Liver (tissue), 9 donors: ENCODE results near the gene RAPGEF4. TPM values are rescaled to one million over a fixed set of nuclear protein-coding genes. Genes with fewer than 3 reads are reported as not detected.

Experiments used
- DNase-seq: peaks from one replicate; pipeline ENCODE4 v3.0.0-alpha.2; 2017; ENCODE audit warnings: low spot score
- H3K27ac ChIP-seq, 2 donors: one replicate each; pipeline ENCODE4 v1.7.0; 2013; ENCODE audit warnings: inconsistent platforms in 2 of 2, low read length in 2 of 2, control low read depth in 1 of 2, low read depth in 1 of 2, mild to moderate bottlenecking in 1 of 2
- H3K27me3 ChIP-seq, 4 donors: one replicate each; pipeline versions ENCODE4 v1.6.1 to v1.7.0; 2013; ENCODE audit warnings: low read length in 3 of 4, inconsistent platforms in 1 of 4, mild to moderate bottlenecking in 1 of 4, moderate library complexity in 1 of 4; ENCODE audit not compliant: control insufficient read depth in 4 of 4, insufficient read depth in 4 of 4
- H3K36me3 ChIP-seq, 4 donors: one replicate each; pipeline versions ENCODE4 v1.6.1 to v1.7.0; 2013; ENCODE audit warnings: low read length in 3 of 4, mild to moderate bottlenecking in 3 of 4, low read depth in 1 of 4, moderate library complexity in 1 of 4; ENCODE audit not compliant: control insufficient read depth in 4 of 4, insufficient read depth in 3 of 4
- H3K4me1 ChIP-seq, 4 donors: one replicate each; pipeline versions ENCODE4 v1.6.1 to v1.7.0; 2013; ENCODE audit warnings: low read length in 3 of 4, mild to moderate bottlenecking in 3 of 4, moderate library complexity in 1 of 4; ENCODE audit not compliant: control insufficient read depth in 4 of 4, insufficient read depth in 4 of 4
- H3K4me3 ChIP-seq, 3 donors: one replicate each; pipeline versions ENCODE4 v1.6.1 to v1.7.0; 2013; ENCODE audit warnings: low read length in 3 of 3, control low read depth in 1 of 3, low read depth in 1 of 3, mild to moderate bottlenecking in 1 of 3
- H3K9ac ChIP-seq, 2 donors: one replicate each; pipeline ENCODE4 v1.7.0; 2013; ENCODE audit warnings: low read length in 2 of 2, mild to moderate bottlenecking in 2 of 2, moderate library complexity in 2 of 2, control low read depth in 1 of 2, low read depth in 1 of 2
- H3K9me3 ChIP-seq, 4 donors: one replicate each; pipeline versions ENCODE4 v1.6.1 to v1.7.0; 2013; ENCODE audit warnings: low read length in 3 of 4; ENCODE audit not compliant: control insufficient read depth in 4 of 4
- CTCF ChIP-seq: fragments of 150-350 bp; IDR thresholded peaks from 2 replicates; pipeline ENCODE4 v1.5.1; 2017; ENCODE audit warnings: improper control_type of control experiment, low read depth, low read length; ENCODE audit not compliant: missing input control
- EGR1 ChIP-seq, 2 donors: IDR thresholded peaks; 2 replicates each; pipeline ENCODE4 v1.6.1; 2016 to 2018; ENCODE audit warnings: antibody characterized with exemption in 2 of 2, low read depth in 2 of 2
- FOXA1 ChIP-seq: IDR thresholded peaks from 2 replicates; pipeline ENCODE4 v1.6.1; 2016; ENCODE audit warnings: antibody characterized with exemption
- GABPA ChIP-seq, 2 donors: IDR thresholded peaks in 1 of 2; conservative IDR thresholded peaks in 1 of 2; 2 replicates each; pipeline ENCODE4 v1.6.1; 2016; ENCODE audit warnings: antibody characterized with exemption in 2 of 2, mild to moderate bottlenecking in 1 of 2, moderate library complexity in 1 of 2
- HNF4A ChIP-seq, 2 donors: conservative IDR thresholded peaks; 2 replicates each; pipeline ENCODE4 v1.6.1; 2016; ENCODE audit warnings: antibody characterized with exemption in 2 of 2, mild to moderate bottlenecking in 2 of 2
- HNF4G ChIP-seq: IDR thresholded peaks from 2 replicates; pipeline ENCODE4 v1.6.1; 2016; ENCODE audit warnings: antibody characterized with exemption
- MAX ChIP-seq: IDR thresholded peaks from 2 replicates; pipeline ENCODE4 v1.6.1; 2016; ENCODE audit warnings: antibody characterized with exemption
- RAD21 ChIP-seq, 2 donors: IDR thresholded peaks; 2 replicates each; pipeline ENCODE4 v1.6.1; 2016; ENCODE audit warnings: antibody characterized with exemption in 2 of 2, mild to moderate bottlenecking in 2 of 2
- RXRA ChIP-seq, 2 donors: IDR thresholded peaks; 2 replicates each; pipeline ENCODE4 v1.6.1; 2017 to 2018; ENCODE audit warnings: antibody characterized with exemption in 2 of 2, mild to moderate bottlenecking in 1 of 2
- SP1 ChIP-seq: IDR thresholded peaks from 2 replicates; pipeline ENCODE4 v1.6.1; 2018; ENCODE audit warnings: antibody characterized with exemption, mild to moderate bottlenecking
- YY1 ChIP-seq: IDR thresholded peaks from 2 replicates; pipeline ENCODE4 v1.6.1; 2016; ENCODE audit warnings: antibody characterized with exemption, mild to moderate bottlenecking
- ZBTB33 ChIP-seq: IDR thresholded peaks from 2 replicates; pipeline ENCODE4 v1.6.1; 2016; ENCODE audit warnings: antibody characterized with exemption
- WGBS: extraction: QIAGEN DNeasy Blood & Tissue Kit; methylation state at CpG from one replicate; pipeline ENCODE4 v1.1.7; 2013; 5-methylcytosine and 5-hydroxymethylcytosine counted together
- polyA plus RNA-seq, 2 donors: library from polyadenylated mRNA; stranded (reverse) in 1 of 2; unstranded in 1 of 2; fragments of 200-250 nt in 1 of 2; fragments of >200 nt in 1 of 2; fragmentation: Nextera tagmentation in 1 of 2; extraction: Ambion mirVana in 1 of 2; gene quantifications; one replicate each; pipeline versions ENCODE4 v1.2.1 to v1.2.3, GENCODE V29; 2013 to 2015
- total RNA-seq, 2 donors: library from RNA; depleted of rRNA; stranded (reverse); fragments of >200 nt; gene quantifications; one replicate each; pipeline ENCODE4 v1.2.3, GENCODE V29; 2014
- TF ChIP-seq, protein P1 (sequence below): IDR thresholded peaks from 2 replicates; pipeline ENCODE4 v1.6.1; 2016; ENCODE audit warnings: antibody characterized with exemption
- TF ChIP-seq, protein P2 (sequence below): IDR thresholded peaks from 2 replicates; pipeline ENCODE4 v1.6.1; 2016; ENCODE audit warnings: antibody characterized with exemption, mild to moderate bottlenecking
- donor health status: healthy.
- donor health status: healthy.
- donor health status: healthy.
- donor health status: healthy.
- donor health status: healthy.

Gene RAPGEF4
- total and polyA plus RNA-seq, 4 donors, result 1.5 to 18.2 (median 8.3) TPM

GRCh38 chr2:172937884-172938712 is 202.5 kb downstream of the RAPGEF4 start:
- Histone ChIP-seq H3K4me1 (peaks cover 0 to 4% (median 3%) of the 10 kb centered on the region in 4 donors), H3K36me3 (peaks cover 0 to 3% (median 0%) of the 10 kb centered on the region in 4 donors), H3K9me3 (peaks cover 0 to 7% (median 2%) of the 10 kb centered on the region in 4 donors), H3K27me3 (no peaks in the 10 kb centered on the region), H3K9ac (no peak overlapping the region), H3K27ac (no peak overlapping the region), H3K4me3 (no peak overlapping the region)
- 88% methylated on average over 7 of the region's 7 CpGs for WGBS
- no peak for TF ChIP-seq RAD21 (IDR thresholded peaks at IDR 0.05)
- TF ChIP-seq YY1, result no peak
- TF ChIP-seq FOXA1, result no peak
- TF ChIP-seq HNF4A (conservative IDR thresholded peaks at IDR 0.05), result no peak
- TF ChIP-seq, protein P1, sequence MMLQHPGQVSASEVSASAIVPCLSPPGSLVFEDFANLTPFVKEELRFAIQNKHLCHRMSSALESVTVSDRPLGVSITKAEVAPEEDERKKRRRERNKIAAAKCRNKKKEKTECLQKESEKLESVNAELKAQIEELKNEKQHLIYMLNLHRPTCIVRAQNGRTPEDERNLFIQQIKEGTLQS, result no peak
- TF ChIP-seq, protein P2, sequence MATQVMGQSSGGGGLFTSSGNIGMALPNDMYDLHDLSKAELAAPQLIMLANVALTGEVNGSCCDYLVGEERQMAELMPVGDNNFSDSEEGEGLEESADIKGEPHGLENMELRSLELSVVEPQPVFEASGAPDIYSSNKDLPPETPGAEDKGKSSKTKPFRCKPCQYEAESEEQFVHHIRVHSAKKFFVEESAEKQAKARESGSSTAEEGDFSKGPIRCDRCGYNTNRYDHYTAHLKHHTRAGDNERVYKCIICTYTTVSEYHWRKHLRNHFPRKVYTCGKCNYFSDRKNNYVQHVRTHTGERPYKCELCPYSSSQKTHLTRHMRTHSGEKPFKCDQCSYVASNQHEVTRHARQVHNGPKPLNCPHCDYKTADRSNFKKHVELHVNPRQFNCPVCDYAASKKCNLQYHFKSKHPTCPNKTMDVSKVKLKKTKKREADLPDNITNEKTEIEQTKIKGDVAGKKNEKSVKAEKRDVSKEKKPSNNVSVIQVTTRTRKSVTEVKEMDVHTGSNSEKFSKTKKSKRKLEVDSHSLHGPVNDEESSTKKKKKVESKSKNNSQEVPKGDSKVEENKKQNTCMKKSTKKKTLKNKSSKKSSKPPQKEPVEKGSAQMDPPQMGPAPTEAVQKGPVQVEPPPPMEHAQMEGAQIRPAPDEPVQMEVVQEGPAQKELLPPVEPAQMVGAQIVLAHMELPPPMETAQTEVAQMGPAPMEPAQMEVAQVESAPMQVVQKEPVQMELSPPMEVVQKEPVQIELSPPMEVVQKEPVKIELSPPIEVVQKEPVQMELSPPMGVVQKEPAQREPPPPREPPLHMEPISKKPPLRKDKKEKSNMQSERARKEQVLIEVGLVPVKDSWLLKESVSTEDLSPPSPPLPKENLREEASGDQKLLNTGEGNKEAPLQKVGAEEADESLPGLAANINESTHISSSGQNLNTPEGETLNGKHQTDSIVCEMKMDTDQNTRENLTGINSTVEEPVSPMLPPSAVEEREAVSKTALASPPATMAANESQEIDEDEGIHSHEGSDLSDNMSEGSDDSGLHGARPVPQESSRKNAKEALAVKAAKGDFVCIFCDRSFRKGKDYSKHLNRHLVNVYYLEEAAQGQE, result no peak
- DNase-seq, result no peak

DNA sequence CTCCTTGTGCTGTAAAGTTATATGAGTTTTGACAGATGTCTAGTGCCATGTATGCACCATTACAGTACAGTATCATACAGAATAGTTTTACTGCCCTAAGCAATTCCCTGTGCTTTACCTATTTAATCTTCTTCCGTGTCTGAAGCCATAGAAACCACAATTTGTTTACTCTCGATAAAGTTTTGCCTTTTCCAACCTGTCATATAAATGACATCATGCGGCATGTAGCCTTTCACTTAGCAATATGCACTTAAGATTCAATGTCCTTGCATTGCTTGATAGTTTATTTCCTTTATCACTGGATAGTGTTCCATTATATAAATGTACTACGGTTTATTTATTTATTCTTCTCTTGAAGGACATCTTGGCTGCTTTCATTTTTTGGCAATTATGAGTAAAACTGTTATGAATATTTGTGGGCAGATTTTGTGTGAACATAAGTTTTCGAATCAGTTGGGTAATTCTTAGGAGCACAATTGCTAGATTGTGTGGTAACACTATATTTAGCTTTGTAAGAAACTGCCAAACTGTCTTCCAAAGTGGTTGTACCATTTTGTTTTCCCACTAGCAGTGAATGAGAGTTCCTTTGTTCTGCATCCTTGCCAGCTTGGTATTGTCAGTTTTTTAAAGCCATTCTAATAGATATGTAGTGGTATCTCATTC is 203.2 kb downstream of the RAPGEF4 start:
- 75% methylated on average over 5 of the region's 5 CpGs for WGBS

More for the DNA sequence above, 203.2 kb downstream of the RAPGEF4 start:
- peaks cover 0 to 3% (median 0%) of the 10 kb centered on the region in 4 donors for H3K4me1 ChIP-seq
- H3K4me3 ChIP-seq, result no peak overlapping the region
- H3K9ac ChIP-seq, result no peak overlapping the region
- no peaks in the 10 kb centered on the region for H3K27me3 ChIP-seq
- peaks cover 0 to 3% (median 0%) of the 10 kb centered on the region in 4 donors for H3K36me3 ChIP-seq
- TF ChIP-seq CTCF (no peak), RXRA (IDR thresholded peaks at IDR 0.05) (no peak), GABPA (IDR thresholded peaks at IDR 0.05 in 1 of 2, conservative IDR thresholded peaks at IDR 0.05 in 1 of 2) (no peak), ZBTB33 (no peak), MAX (no peak), HNF4A (conservative IDR thresholded peaks at IDR 0.05) (no peak), RAD21 (IDR thresholded peaks at IDR 0.05) (no peak), HNF4G (no peak), EGR1 (IDR thresholded peaks at IDR 0.05; ENCODE audit: low read depth in 2 of 2) (no peak), SP1 (no peak)
- TF ChIP-seq, protein P2, result no peak
- no peak for DNase-seq
- peaks cover 0 to 7% (median 2%) of the 10 kb centered on the region in 4 donors for H3K9me3 ChIP-seq
- H3K27ac ChIP-seq, result no peak overlapping the region
